Adrenal gland (tissue), 5 donors: ENCODE data around the gene IKZF3.

ENCODE experiments used
- POLR2A ChIP-seq, 2 donors: fragments of 450-650 bp; IDR thresholded peaks; one replicate each; pipeline ENCODE4 v1.6.1; 2017; ENCODE audit warnings: antibody characterized with exemption in 2 of 2, mild to moderate bottlenecking in 2 of 2, moderate library complexity in 1 of 2
- TF ChIP-seq, protein P1 (sequence below), 6 experiments: fragments of 450-650 bp in 4 of 6; fragments of 200-600 bp in 2 of 6; sonication (generic) in 1 of 6; IDR thresholded peaks; 1 replicate in 5 of 6; 2 replicates in 1 of 6; pipeline versions ENCODE4 v1.5.1 to v1.8.0; 2016 to 2021; ENCODE audit warnings: antibody characterized with exemption in 6 of 6, mild to moderate bottlenecking in 2 of 6, moderate library complexity in 1 of 6
- donor health status: DM: no; HTN: no; CAD: no.

DNA sequence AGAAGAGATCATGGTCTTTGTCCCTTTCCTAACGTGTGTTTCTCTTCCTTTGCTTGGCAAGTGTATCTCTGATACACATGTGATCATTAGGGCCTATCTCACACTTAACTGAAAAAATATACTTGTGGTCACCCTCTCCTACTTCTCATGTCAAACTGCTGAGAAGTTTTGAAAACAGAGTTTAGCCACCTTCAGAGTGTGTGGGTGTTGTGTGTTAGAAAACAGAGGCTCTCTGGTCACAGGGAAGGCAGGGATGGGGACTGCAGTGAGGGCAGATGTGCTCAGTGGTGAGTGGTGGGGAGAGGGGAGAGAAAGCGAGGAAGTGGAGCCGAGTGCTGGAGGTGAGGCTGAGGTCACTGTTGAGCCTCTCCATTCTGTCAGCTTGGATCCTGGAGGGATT lies 97.0 kb downstream of the IKZF3 start:
- TF ChIP-seq, protein P1, sequence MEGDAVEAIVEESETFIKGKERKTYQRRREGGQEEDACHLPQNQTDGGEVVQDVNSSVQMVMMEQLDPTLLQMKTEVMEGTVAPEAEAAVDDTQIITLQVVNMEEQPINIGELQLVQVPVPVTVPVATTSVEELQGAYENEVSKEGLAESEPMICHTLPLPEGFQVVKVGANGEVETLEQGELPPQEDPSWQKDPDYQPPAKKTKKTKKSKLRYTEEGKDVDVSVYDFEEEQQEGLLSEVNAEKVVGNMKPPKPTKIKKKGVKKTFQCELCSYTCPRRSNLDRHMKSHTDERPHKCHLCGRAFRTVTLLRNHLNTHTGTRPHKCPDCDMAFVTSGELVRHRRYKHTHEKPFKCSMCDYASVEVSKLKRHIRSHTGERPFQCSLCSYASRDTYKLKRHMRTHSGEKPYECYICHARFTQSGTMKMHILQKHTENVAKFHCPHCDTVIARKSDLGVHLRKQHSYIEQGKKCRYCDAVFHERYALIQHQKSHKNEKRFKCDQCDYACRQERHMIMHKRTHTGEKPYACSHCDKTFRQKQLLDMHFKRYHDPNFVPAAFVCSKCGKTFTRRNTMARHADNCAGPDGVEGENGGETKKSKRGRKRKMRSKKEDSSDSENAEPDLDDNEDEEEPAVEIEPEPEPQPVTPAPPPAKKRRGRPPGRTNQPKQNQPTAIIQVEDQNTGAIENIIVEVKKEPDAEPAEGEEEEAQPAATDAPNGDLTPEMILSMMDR (IDR thresholded peaks at IDR 0.05): no peak
- TF ChIP-seq POLR2A (IDR thresholded peaks at IDR 0.05): no peak
